Spleen (tissue), 7 donors: ENCODE data around the gene PLCB2.

Experiments
- POLR2A ChIP-seq, 3 donors: fragments of 450-650 bp; IDR thresholded peaks; one replicate each; pipeline ENCODE4 v1.5.1; 2017; ENCODE audit warnings: antibody characterized with exemption in 3 of 3, mild to moderate bottlenecking in 1 of 3
- TF ChIP-seq, protein P1 (sequence below), 11 experiments: fragments of 200-600 bp in 7 of 11; fragments of 450-650 bp in 4 of 11; sonication (generic) in 4 of 11; IDR thresholded peaks in 8 of 11; conservative IDR thresholded peaks in 3 of 11; 1 replicate in 7 of 11; 2 replicates in 4 of 11; pipeline versions ENCODE4 v1.4.0 to v1.8.0; 2016 to 2021; ENCODE audit warnings: antibody characterized with exemption in 11 of 11, inconsistent platforms in 4 of 11, mild to moderate bottlenecking in 1 of 11
- donor health status: DM: no; HTN: no; CAD: no; lungs with moderate emphysema.
- donor health status: DM: no; HTN: no; CAD: no.
- donor health status: DM: no; HTN: no; CAD: no.

DNA sequence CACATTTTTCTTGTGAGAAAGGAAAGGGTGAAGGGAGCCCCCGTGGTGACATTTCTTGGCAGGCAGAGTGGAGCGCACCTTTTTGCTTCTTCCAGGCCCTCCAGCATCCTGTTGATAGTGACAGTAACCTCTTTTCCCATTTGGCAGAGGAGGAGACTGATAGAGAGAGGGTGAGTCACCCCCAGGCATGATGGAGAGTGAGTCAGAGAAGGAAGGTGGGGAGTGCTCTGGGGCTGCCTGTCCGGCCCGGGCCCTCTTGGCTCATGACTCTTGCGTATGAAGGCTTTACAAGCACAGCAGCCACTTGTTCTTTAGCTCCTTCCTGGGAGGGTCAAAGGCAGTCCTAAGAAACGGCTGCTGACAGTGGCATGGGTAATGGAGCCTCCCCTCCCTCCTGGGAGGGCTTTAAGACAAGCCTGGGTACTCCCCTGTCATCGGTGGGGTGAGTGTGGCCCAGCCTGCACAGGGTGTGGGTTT, 40.9 kb downstream of the PLCB2 start:
- TF ChIP-seq POLR2A (IDR thresholded peaks at IDR 0.05): no peak
- TF ChIP-seq, protein P1, sequence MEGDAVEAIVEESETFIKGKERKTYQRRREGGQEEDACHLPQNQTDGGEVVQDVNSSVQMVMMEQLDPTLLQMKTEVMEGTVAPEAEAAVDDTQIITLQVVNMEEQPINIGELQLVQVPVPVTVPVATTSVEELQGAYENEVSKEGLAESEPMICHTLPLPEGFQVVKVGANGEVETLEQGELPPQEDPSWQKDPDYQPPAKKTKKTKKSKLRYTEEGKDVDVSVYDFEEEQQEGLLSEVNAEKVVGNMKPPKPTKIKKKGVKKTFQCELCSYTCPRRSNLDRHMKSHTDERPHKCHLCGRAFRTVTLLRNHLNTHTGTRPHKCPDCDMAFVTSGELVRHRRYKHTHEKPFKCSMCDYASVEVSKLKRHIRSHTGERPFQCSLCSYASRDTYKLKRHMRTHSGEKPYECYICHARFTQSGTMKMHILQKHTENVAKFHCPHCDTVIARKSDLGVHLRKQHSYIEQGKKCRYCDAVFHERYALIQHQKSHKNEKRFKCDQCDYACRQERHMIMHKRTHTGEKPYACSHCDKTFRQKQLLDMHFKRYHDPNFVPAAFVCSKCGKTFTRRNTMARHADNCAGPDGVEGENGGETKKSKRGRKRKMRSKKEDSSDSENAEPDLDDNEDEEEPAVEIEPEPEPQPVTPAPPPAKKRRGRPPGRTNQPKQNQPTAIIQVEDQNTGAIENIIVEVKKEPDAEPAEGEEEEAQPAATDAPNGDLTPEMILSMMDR (IDR thresholded peaks at IDR 0.05 in 8 of 11, conservative IDR thresholded peaks at IDR 0.05 in 3 of 11): no peak
